Measurements from ENCODE around the gene SV2B. TPM values are rescaled to one million over a fixed set of nuclear protein-coding genes. Genes with fewer than 3 reads are reported as not detected.

Gene SV2B
- total RNA-seq, 1 experiment from 2014 or later, result 3.9 TPM

DNA sequence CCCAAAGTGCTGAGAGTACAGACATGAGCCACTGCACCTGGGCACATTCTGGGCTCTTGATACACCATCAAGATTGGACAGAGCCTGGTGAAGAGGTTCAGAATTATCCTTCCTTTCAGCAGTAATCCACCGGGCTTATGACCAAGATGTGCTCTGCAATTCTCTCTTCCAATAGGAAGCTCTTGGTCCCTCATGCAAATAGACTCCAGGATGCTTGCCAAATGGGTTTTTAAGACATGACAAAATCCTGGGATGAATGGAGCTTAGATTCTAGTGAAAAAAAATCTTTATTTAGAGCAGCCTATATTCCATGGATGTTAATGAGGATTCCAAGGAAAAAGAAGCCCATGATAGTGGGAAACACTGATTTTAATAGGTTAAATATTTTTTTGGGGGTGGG is 119.1 kb downstream of the SV2B start:
- no peak for DNase-seq (ENCODE audit: low spot score)
- no TSS peak for BruUV-seq (replicated peaks)
- intact Hi-C loops (cut with micrococcal nuclease; ENCODE audit: unreplicated experiment), result no loop called here
- H3K4me1 ChIP-seq (ENCODE audit: insufficient read depth, low read length, poor library complexity, severe bottlenecking), result no peaks in the 10 kb centered on the region
- no peak overlapping the region for H3K27ac ChIP-seq (ENCODE audit: low read depth, low read length, poor library complexity, severe bottlenecking)
- H3K27me3 ChIP-seq (replicated peaks; ENCODE audit: insufficient read depth, low read depth, low read length, poor library complexity), result no peaks in the 10 kb centered on the region
- no peak overlapping the region for H3K4me3 ChIP-seq (ENCODE audit: low read depth, low read length, poor library complexity, severe bottlenecking)
- ChIA-PET CTCF (no interaction called here), POLR2A (ENCODE audit: low non-redundant PET) (no interaction called here)
- H3K36me3 ChIP-seq (ENCODE audit: insufficient read depth, low read length, poor library complexity, severe bottlenecking), result no peaks in the 10 kb centered on the region
- TF ChIP-seq, protein P1, sequence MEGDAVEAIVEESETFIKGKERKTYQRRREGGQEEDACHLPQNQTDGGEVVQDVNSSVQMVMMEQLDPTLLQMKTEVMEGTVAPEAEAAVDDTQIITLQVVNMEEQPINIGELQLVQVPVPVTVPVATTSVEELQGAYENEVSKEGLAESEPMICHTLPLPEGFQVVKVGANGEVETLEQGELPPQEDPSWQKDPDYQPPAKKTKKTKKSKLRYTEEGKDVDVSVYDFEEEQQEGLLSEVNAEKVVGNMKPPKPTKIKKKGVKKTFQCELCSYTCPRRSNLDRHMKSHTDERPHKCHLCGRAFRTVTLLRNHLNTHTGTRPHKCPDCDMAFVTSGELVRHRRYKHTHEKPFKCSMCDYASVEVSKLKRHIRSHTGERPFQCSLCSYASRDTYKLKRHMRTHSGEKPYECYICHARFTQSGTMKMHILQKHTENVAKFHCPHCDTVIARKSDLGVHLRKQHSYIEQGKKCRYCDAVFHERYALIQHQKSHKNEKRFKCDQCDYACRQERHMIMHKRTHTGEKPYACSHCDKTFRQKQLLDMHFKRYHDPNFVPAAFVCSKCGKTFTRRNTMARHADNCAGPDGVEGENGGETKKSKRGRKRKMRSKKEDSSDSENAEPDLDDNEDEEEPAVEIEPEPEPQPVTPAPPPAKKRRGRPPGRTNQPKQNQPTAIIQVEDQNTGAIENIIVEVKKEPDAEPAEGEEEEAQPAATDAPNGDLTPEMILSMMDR (conservative IDR thresholded peaks at IDR 0.05; ENCODE audit: low read depth, low read length), result no peak
- TF ChIP-seq EZH2 (IDR thresholded peaks at IDR 0.05; ENCODE audit: borderline replicate concordance, low read depth, low read length, poor library complexity, severe bottlenecking), result no peak
- H3K9me3 ChIP-seq (ENCODE audit: low read depth, low read length, poor library complexity, severe bottlenecking), result no peaks in the 10 kb centered on the region

DNA sequence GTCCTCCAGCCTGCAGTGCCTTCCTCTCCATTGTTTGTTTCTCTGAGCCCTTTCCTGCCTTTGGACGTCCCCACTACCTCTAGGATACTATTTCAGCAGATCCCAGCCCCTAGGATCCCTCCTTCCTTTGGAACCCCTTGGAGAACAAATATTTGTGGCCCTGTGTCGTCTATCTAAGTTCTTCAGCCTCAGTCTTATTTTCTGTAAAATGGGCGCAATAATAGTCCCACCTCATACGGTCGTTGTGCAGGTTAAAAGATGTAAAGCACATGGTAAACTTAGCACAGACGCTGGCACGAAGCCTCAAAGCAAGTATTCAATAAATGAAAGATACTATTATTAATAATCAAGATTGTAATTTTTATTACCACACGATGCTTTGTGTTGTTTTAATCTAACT is 122.0 kb downstream of the SV2B start:
- BruUV-seq (replicated peaks), result no TSS peak
- Histone ChIP-seq H3K27ac (ENCODE audit: low read depth, low read length, poor library complexity, severe bottlenecking) (no peak overlapping the region), H3K9me3 (ENCODE audit: low read depth, low read length, poor library complexity, severe bottlenecking) (no peaks in the 10 kb centered on the region), H3K4me3 (ENCODE audit: low read depth, low read length, poor library complexity, severe bottlenecking) (no peak overlapping the region), H3K27me3 (replicated peaks; ENCODE audit: insufficient read depth, low read depth, low read length, poor library complexity) (no peaks in the 10 kb centered on the region), H3K36me3 (ENCODE audit: insufficient read depth, low read length, poor library complexity, severe bottlenecking) (no peaks in the 10 kb centered on the region), H3K4me1 (ENCODE audit: insufficient read depth, low read length, poor library complexity, severe bottlenecking) (no peaks in the 10 kb centered on the region)
- DNase-seq (ENCODE audit: low spot score), result no peak
- CTCF ChIA-PET, result no interaction called here
- POLR2A ChIA-PET (ENCODE audit: low non-redundant PET), result no interaction called here
- TF ChIP-seq EZH2 (IDR thresholded peaks at IDR 0.05; ENCODE audit: borderline replicate concordance, low read depth, low read length, poor library complexity, severe bottlenecking), result no peak
- TF ChIP-seq, protein P1 (conservative IDR thresholded peaks at IDR 0.05; ENCODE audit: low read depth, low read length), result no peak
- intact Hi-C loops (cut with micrococcal nuclease; ENCODE audit: unreplicated experiment), result no loop called here

DNA sequence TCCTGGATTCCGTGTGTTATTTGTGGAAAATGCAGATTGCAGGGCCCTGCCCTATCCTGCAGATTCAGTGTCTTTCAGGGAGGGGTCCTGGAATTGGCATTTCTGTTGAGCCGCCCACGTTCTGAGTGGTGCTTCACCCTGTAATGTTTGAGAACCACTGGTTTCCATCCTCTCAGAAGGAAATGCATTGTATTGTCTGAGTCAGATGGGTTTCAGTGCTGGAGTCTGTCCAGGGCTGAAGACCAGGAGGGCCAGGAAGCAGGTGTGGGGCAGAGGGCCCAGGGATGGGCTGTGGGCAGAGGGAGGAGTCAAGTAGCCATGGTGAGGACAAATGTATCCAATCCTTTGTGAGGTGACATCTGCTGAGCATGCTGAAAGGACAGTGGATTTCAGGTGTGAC is 123.8 kb downstream of the SV2B start:
- H3K27me3 ChIP-seq (replicated peaks; ENCODE audit: insufficient read depth, low read depth, low read length, poor library complexity), result no peaks in the 10 kb centered on the region
- ChIA-PET CTCF (interaction anchor here (0.7 kb wide), 1 partner anchor 168 kb away, joined by 3 read pairs; no protein-coding TSS in a partner anchor), POLR2A (ENCODE audit: low non-redundant PET) (no interaction called here)
- H3K36me3 ChIP-seq (ENCODE audit: insufficient read depth, low read length, poor library complexity, severe bottlenecking), result no peaks in the 10 kb centered on the region
- intact Hi-C loops (cut with micrococcal nuclease; ENCODE audit: unreplicated experiment), result loop anchor here (1.0 kb wide), 1 partner anchor 168 kb away; no protein-coding TSS in a partner anchor
- no peak for TF ChIP-seq EZH2 (IDR thresholded peaks at IDR 0.05; ENCODE audit: borderline replicate concordance, low read depth, low read length, poor library complexity, severe bottlenecking)
- TF ChIP-seq, protein P1 (conservative IDR thresholded peaks at IDR 0.05; ENCODE audit: low read depth, low read length), result no peak
- no peak overlapping the region for H3K4me3 ChIP-seq (ENCODE audit: low read depth, low read length, poor library complexity, severe bottlenecking)
- no peak for DNase-seq (ENCODE audit: low spot score)
- no peak overlapping the region for H3K27ac ChIP-seq (ENCODE audit: low read depth, low read length, poor library complexity, severe bottlenecking)
- no peaks in the 10 kb centered on the region for H3K4me1 ChIP-seq (ENCODE audit: insufficient read depth, low read length, poor library complexity, severe bottlenecking)
- no peaks in the 10 kb centered on the region for H3K9me3 ChIP-seq (ENCODE audit: low read depth, low read length, poor library complexity, severe bottlenecking)
- BruUV-seq (replicated peaks), result no TSS peak

All from A673 (cell line).